Gastrocnemius medialis (tissue), 4 donors: ENCODE results near the gene AMBP. TPM values are rescaled to one million over a fixed set of nuclear protein-coding genes. Genes with fewer than 3 reads are reported as not detected.

Experiments used
- ATAC-seq, 2 donors: fragments of 150-250 bp; one replicate each; pipeline ENCODE4 v1.9.1; 2016
- DNase-seq, 2 donors: peaks; one replicate each; pipeline ENCODE4 v3.0.0-alpha.2; 2019
- H3K27ac ChIP-seq, 4 donors: fragments of 200-600 bp; sonication (generic); 1 replicate in 1 of 4; 2 replicates in 3 of 4; pipeline ENCODE4 v1.5.1; 2016 to 2018; ENCODE audit warnings: mild to moderate bottlenecking in 2 of 4, moderate library complexity in 1 of 4
- H3K27me3 ChIP-seq, 3 donors: fragments of 200-600 bp; sonication (generic) in 2 of 3; 1 replicate in 1 of 3; 2 replicates in 2 of 3; pipeline versions ENCODE4 v1.5.1 to v1.6.0; 2016 to 2019; ENCODE audit warnings: mild to moderate bottlenecking in 1 of 3, moderate library complexity in 1 of 3
- H3K36me3 ChIP-seq, 2 donors: fragments of 200-600 bp; sonication (generic) in 1 of 2; one replicate each; pipeline ENCODE4 v1.5.1; 2017 to 2018
- H3K4me1 ChIP-seq, 2 donors: fragments of 200-600 bp; sonication (generic) in 1 of 2; one replicate each; pipeline ENCODE4 v1.5.1; 2016 to 2017; ENCODE audit warnings: mild to moderate bottlenecking in 2 of 2
- H3K4me3 ChIP-seq, 4 donors: fragments of 200-600 bp; sonication (generic) in 3 of 4; 1 replicate in 1 of 4; 2 replicates in 3 of 4; pipeline ENCODE4 v1.5.1; 2016 to 2019; ENCODE audit warnings: mild to moderate bottlenecking in 2 of 4
- H3K9me3 ChIP-seq, 3 donors: fragments of 200-600 bp; sonication (generic) in 2 of 3; 1 replicate in 1 of 3; 2 replicates in 2 of 3; pipeline ENCODE4 v1.5.1; 2016 to 2019
- POLR2A ChIP-seq, 2 donors: fragments of 450-650 bp; IDR thresholded peaks; one replicate each; pipeline ENCODE4 v1.6.1; 2017; ENCODE audit warnings: antibody characterized with exemption in 2 of 2, mild to moderate bottlenecking in 2 of 2, moderate library complexity in 2 of 2
- in situ Hi-C, 4 donors: fragments of 200-750 bp; cut with MboI; loops; one replicate each; pipeline versions ENCODE4 v1.15.0 to v1.8.0; 2017; ENCODE audit warnings: low sequenced_read_pairs in 4 of 4
- intact Hi-C: fragments of 100-400 bp; cut with DNase I; formaldehyde crosslinking; loops from one replicate; pipeline ENCODE4 v1.15.1; 2023; ENCODE audit warnings: low total_unique reads
- total RNA-seq, 4 donors: library from RNA; depleted of rRNA; stranded (reverse); fragments of >200 nt; gene quantifications; one replicate each; pipeline versions ENCODE4 v1.1.0 to v1.2.3, GENCODE V29; 2016
- TF ChIP-seq, protein P1 (sequence below), 5 experiments: fragments of 450-650 bp in 3 of 5; fragments of 200-600 bp in 2 of 5; sonication (generic) in 2 of 5; IDR thresholded peaks in 4 of 5; conservative IDR thresholded peaks in 1 of 5; 1 replicate in 4 of 5; 2 replicates in 1 of 5; pipeline ENCODE4 v1.5.1; 2016 to 2019; ENCODE audit warnings: antibody characterized with exemption in 5 of 5, mild to moderate bottlenecking in 3 of 5, moderate library complexity in 3 of 5

AMBP gene
- total RNA-seq, 4 donors from 2014 or later = 3.2 to 7.2 TPM; not detected in 2

GRCh38 chr9:114081441-114082016 lies 3.4 kb upstream of the AMBP start:
- ATAC-seq (no peak), DNase-seq (no peak)
- Histone ChIP-seq H3K4me3 (no peak overlapping the region), H3K4me1 (no peaks in the 10 kb centered on the region), H3K27ac (no peak overlapping the region), H3K27me3 (peaks cover 0 to 7% (median 0%) of the 10 kb centered on the region in 3 donors), H3K36me3 (no peaks in the 10 kb centered on the region), H3K9me3 (no peaks in the 10 kb centered on the region)
- TF ChIP-seq, protein P1, sequence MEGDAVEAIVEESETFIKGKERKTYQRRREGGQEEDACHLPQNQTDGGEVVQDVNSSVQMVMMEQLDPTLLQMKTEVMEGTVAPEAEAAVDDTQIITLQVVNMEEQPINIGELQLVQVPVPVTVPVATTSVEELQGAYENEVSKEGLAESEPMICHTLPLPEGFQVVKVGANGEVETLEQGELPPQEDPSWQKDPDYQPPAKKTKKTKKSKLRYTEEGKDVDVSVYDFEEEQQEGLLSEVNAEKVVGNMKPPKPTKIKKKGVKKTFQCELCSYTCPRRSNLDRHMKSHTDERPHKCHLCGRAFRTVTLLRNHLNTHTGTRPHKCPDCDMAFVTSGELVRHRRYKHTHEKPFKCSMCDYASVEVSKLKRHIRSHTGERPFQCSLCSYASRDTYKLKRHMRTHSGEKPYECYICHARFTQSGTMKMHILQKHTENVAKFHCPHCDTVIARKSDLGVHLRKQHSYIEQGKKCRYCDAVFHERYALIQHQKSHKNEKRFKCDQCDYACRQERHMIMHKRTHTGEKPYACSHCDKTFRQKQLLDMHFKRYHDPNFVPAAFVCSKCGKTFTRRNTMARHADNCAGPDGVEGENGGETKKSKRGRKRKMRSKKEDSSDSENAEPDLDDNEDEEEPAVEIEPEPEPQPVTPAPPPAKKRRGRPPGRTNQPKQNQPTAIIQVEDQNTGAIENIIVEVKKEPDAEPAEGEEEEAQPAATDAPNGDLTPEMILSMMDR (IDR thresholded peaks at IDR 0.05 in 4 of 5, conservative IDR thresholded peaks at IDR 0.05 in 1 of 5) = no peak
- TF ChIP-seq POLR2A (IDR thresholded peaks at IDR 0.05) = no peak
- intact Hi-C loops (loop anchor here (1.0 kb wide), 2 partner anchors 27 to 210 kb away; no protein-coding TSS in a partner anchor), in situ Hi-C loops (no loop called here)

DNA sequence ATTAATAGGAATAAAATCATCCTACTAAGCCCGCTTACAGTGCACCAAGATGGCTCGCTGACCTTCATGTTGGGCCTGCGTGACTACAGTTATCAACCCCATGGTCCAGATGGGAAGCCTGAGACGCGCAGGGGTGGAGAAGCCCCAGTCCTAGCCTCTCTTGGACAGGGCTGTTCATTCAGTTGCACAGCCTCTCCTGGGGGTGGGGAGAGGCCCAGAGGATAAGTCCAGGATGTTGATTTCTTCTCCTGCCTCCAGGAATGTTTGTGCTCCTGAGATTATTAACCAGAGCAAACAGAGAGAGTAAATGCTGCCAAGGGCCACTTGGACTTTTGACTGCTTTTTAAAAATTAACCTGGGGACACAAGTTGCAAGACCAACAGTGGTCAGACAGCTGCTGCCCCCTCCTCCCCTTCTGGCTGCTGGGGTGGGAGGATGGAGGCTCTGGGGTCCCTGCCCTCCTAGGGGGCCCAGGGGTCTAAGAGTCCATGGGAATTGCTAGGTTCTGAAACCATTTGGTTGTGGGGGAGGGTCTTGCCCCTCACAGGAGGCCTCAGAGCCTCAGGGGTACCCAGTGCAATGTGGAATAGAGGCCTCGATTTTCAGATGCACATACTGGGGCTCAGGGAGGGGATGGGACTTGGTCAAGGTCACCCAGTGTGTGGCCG lies 2.8 kb upstream of the AMBP start:
- in situ Hi-C loops = no loop called here
- no peaks in the 10 kb centered on the region for H3K4me1 ChIP-seq

GRCh38 chr9:114080195-114080772 lies 2.2 kb upstream of the AMBP start:
- Histone ChIP-seq H3K27ac (no peak overlapping the region), H3K4me1 (no peaks in the 10 kb centered on the region), H3K9me3 (no peaks in the 10 kb centered on the region), H3K36me3 (no peaks in the 10 kb centered on the region), H3K27me3 (peaks cover 0 to 7% (median 0%) of the 10 kb centered on the region in 3 donors), H3K4me3 (no peak overlapping the region)
- DNase-seq (no peak), ATAC-seq (no peak)
- in situ Hi-C loops = no loop called here
- no peak for TF ChIP-seq POLR2A (IDR thresholded peaks at IDR 0.05)
- intact Hi-C loops = no loop called here

More for the DNA sequence above, 2.8 kb upstream of the AMBP start:
- no peak overlapping the region for H3K4me3 ChIP-seq
- TF ChIP-seq, protein P1 (IDR thresholded peaks at IDR 0.05 in 4 of 5, conservative IDR thresholded peaks at IDR 0.05 in 1 of 5) = no peak
- no peak for TF ChIP-seq POLR2A (IDR thresholded peaks at IDR 0.05)
- H3K9me3 ChIP-seq = no peaks in the 10 kb centered on the region
- ATAC-seq = no peak
- peaks cover 0 to 7% (median 0%) of the 10 kb centered on the region in 3 donors for H3K27me3 ChIP-seq
- no peaks in the 10 kb centered on the region for H3K36me3 ChIP-seq
- no peak for DNase-seq
- intact Hi-C loops = no loop called here
- no peak overlapping the region for H3K27ac ChIP-seq

GRCh38 chr9:114078781-114079156 lies 669 bp upstream of the AMBP start:
- Histone ChIP-seq H3K9me3 (no peaks in the 10 kb centered on the region), H3K27me3 (peaks cover 0 to 7% (median 0%) of the 10 kb centered on the region in 3 donors), H3K4me1 (no peaks in the 10 kb centered on the region), H3K27ac (no peak overlapping the region), H3K36me3 (no peaks in the 10 kb centered on the region), H3K4me3 (no peak overlapping the region)
- intact Hi-C loops = no loop called here
- no peak for ATAC-seq
- TF ChIP-seq POLR2A (IDR thresholded peaks at IDR 0.05) = no peak
- TF ChIP-seq, protein P1 (IDR thresholded peaks at IDR 0.05 in 4 of 5, conservative IDR thresholded peaks at IDR 0.05 in 1 of 5) = no peak
- in situ Hi-C loops = no loop called here
- no peak for DNase-seq

- no peak for DNase-seq
- H3K4me3 ChIP-seq = no peak overlapping the region
- intact Hi-C loops = no loop called here
- no peak for ATAC-seq
- TF ChIP-seq POLR2A (IDR thresholded peaks at IDR 0.05) = no peak
- TF ChIP-seq, protein P1 (IDR thresholded peaks at IDR 0.05 in 4 of 5, conservative IDR thresholded peaks at IDR 0.05 in 1 of 5) = no peak
- no peaks in the 10 kb centered on the region for H3K4me1 ChIP-seq
- no peaks in the 10 kb centered on the region for H3K36me3 ChIP-seq
- in situ Hi-C loops = no loop called here
- no peak overlapping the region for H3K27ac ChIP-seq
- H3K27me3 ChIP-seq = peaks cover 0 to 7% (median 0%) of the 10 kb centered on the region in 3 donors
- H3K9me3 ChIP-seq = no peaks in the 10 kb centered on the region
Observed at GRCh38 chr9:114077162-114077837, 800 bp downstream of the AMBP start.
